ENCODE measurements around the gene PAGE2B.
"Not testable (repeated sequence)": the region's sequence is repeated elsewhere in the genome, so short reads cannot be mapped to it uniquely, and the experiment has no call there.

Gene PAGE2B, protein sequence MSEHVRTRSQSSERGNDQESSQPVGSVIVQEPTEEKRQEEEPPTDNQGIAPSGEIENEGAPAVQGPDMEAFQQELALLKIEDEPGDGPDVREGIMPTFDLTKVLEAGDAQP

DNA sequence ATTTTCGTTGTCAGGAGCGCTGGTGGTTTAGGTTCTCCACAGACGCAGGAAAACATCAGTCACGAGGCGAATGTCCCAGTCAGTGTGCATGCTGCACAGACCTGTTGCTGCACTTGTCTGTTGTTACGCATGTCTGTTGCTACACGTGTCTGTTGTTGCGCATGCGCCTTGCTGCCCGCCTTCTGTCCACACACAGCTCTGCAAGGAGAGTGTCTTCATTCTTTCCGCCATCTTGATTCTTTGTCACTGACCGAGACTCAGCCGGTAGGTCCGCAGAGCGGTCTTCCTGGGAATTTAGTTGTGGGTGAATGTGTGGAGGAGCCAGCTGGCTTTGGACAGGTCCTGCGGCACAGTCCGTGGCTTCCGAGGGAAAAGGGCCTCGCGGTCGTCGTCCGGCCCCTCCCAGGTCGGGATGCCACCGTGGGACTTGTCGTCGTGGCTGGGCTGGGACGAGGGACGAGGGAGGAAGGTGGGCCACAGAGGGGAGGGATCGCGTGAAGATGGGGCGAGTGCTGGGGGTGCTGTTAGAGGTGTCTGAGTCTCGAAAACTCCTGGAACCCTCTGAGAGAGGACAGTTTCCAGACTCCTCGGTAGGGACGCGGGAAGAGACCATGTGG is at the start of gene PAGE2B:
Gene PAGE2B (plus strand): TSS at position 180 of the 617 bp plus-strand sequence. CDS start 1,012 bp downstream, outside the sequence.
- no peak for DNase-seq

DNA sequence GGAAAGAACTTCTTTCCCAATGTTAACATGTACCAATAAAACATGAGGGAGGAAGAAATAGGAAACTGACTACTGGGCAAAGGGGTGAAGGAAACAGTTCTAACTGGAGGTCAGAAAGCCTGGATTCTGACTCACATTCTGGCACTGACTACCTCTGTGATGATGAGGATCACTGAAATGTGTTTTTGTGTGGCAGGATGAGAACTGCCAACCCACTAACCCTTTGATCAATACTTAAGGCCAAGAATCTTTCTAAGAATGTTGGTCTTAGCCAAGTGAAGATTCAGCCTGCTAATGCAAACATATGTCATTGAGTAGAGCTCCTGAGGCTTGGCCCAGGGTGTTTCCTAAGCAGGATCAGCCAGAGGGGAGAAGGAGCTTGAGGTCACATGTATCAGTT is 48.7 kb upstream of the PAGE2B start:
- DNase-seq, result no peak

DNA sequence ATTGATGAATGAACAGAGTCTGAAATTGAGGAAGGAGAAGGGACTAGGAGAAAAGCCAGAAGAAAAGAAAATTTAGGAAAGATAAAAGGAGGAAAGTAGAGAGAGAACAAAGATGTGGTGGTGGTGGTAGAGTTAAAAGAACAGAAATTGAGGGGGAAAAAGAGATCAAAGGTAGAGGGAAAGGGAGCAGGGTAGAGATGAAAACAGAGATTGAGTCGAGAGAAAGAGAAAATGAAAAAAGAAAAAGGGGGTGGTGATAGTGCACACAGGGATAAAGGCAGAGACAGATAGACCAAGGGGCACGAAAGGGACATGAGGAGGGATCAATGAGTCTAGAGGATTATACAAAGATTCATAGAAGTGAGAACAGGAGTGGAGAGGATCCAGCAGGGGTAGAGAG is 48.0 kb upstream of the PAGE2B start:
- DNase-seq, result no peak

DNA sequence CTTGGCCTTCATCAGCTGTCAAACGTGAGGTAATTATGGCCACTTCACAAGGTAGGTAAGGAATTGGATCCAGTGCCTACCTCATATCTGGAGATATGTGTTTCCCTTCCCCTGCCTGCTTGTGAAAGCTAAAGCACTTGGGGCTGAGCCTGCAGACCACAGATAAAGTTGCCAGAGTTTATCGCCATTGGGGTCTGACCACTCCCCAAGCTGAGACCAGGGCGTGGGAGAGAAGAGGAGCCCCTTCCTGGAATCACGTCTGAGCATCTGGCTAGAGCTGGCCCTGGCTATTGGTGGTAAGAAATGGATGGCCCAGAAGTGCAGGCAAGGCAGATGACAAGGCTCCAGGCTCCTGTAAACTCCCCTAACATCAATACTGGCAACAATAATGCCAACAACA is 46.8 kb upstream of the PAGE2B start:
- no peak for DNase-seq

DNA sequence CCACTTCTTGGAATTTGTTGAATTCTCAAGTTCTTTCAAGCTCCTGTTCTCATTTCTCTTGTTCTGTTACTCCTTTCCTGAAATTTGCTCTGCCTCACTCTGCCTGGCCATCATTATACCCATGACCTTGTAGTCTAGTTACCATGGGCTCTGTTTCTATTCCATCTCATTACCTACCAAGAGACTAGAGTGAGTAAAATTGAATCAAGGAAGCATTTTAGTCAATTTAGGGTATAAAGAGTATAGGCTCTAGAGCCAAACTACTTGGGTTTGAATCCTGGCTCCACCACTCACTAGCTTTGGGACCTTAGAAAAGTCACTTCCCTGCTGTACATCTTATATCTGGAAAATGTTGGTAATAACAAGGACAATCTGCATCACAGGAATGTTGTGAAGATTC is 46.2 kb upstream of the PAGE2B start:
- DNase-seq, result no peak

DNA sequence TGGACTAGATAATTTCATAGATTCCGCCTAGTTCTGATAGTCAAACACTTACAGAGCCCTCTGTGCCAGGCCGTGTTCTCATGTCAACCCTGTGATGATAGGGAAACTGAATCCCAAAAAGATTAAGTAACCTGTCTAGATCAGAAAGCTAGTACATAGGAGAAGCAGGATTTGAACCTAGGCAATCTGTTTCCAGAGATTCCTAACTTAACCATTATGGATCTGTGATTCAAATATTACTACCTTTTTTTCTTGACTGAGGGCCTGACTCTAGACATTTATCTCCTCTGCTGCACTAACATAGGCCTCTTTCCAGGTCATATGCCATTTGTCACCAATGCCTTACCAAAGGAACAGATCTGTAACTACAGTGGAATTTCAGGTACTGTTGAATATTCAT is 45.5 kb upstream of the PAGE2B start:
- no peak for DNase-seq

DNA sequence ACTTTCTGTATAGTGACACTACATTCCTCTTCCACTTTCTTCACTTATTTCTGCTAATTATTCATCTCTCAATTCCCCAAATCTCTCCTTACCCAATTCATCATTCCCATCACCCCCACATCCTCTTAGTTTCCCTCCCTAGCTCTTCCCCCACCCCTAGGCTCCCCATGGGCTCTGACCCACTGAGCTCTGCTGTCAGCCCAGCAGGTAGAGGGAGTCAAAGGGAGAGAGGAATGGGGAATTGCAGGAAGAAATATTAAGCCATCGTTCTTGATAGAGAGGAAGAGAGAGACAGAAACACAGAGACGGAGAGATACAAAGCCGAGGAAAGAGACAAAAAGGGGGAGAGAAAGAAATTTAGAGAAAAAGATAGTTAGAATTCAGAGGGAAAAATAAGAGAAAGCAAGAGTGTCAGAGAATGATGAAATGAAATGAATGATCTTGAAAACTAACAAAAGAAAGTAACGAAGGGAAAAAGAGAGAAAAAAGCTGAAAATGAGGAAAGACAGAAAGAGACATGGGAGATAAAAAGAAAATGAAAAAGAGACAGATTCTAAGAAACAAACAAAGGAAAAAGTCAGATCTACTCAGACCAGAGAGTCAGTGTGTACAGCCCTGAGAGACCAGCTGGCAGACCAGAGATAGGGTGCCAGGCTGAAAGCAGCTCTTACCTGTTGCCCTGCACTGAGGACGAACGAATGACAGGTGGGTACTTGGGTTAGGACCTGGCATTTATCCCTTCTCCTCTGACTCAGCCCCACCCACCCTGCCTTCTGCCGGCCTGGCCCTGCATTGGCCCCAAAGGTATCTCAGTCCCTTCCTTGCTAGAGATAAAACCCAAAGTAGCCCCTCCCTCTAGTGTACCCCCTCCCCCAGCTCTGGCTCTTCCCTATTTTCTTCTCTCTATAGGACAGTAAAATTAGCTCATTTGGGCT is 44.3 kb upstream of the PAGE2B start, which contains the start of gene ALAS2:
Gene ALAS2 (minus strand): TSS at position 707 of the 935 bp plus-strand sequence. CDS start 4,977 bp downstream, outside the sequence.
- no peak for DNase-seq

DNA sequence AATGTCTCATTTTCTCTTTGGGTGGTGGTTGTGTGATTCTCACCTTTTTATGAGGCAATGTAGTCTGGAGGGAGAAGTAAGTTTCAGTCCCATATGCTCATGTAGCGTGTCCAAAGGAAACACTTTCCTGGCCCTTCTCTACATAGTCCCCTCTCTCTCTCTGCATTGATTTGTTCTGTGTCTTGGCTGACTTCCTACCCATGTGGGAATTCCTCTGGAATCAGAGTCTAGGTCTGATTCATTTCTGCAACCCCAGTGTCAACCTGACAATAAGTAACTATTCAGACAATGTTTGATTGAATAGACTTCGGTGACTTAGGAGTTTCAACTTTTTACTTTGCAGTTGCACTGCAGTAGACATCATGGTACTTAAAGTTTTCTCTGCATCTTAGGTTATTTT is 41.4 kb upstream of the PAGE2B start:
- no peak for DNase-seq

DNA sequence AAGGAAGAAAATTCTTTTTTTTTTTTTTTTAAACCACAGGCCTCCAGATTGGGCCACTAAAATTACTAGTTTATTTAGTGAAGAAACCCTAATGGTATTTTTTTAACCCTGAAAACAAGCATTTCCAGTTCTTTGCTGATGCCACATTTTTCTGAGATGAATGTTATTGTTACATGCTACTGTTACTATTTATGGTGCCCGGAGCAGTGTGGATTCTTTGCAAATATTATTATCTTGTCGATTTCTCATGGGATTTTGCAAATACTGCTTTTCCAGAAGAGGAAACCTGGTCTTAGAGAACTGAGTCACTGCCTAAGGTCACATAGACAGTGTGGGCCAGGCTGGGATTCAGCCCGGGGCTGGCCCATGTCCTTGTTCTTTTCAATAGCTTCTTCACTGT is 35.4 kb upstream of the PAGE2B start:
- DNase-seq, result no peak

DNA sequence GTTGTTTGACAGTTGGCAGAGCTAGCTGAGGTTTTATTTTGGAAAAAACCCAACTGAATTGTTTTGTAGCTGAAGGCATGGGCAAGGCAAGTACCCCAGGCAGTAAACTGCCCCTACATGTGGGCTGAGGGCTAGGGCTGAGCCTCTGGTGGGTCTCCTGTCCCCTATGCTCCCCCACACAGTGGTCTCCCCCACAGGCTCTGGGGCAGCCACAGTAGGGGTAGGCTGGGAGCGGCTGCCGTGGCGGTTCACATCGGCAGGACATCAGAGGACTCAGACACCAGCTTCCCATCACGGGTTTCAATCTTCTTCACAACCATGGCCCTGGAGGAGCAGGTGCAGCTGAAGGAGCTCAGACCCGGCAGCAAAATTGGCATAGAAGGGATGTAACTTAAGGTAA is 33.3 kb upstream of the PAGE2B start:
- DNase-seq, result no peak

DNA sequence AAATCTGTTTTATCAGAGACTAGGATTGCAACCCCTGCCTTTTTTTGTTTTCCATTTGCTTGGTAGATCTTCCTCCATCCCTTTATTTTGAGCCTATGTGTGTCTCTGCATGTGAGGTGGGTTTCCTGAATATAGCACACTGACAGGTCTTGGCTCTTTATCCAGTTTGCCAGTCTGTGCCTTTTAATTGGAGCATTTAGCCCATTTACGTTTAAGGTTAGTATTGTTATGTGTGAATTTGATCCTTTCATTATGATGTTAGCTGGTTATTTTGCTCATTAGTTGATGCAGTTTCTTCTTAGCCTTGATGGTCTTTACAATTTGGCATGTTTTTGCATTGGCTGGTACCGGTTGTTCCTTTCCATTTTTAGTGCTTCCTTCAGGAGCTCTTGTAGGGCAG is 24.2 kb upstream of the PAGE2B start:
- not testable (repeated sequence) for DNase-seq

DNA sequence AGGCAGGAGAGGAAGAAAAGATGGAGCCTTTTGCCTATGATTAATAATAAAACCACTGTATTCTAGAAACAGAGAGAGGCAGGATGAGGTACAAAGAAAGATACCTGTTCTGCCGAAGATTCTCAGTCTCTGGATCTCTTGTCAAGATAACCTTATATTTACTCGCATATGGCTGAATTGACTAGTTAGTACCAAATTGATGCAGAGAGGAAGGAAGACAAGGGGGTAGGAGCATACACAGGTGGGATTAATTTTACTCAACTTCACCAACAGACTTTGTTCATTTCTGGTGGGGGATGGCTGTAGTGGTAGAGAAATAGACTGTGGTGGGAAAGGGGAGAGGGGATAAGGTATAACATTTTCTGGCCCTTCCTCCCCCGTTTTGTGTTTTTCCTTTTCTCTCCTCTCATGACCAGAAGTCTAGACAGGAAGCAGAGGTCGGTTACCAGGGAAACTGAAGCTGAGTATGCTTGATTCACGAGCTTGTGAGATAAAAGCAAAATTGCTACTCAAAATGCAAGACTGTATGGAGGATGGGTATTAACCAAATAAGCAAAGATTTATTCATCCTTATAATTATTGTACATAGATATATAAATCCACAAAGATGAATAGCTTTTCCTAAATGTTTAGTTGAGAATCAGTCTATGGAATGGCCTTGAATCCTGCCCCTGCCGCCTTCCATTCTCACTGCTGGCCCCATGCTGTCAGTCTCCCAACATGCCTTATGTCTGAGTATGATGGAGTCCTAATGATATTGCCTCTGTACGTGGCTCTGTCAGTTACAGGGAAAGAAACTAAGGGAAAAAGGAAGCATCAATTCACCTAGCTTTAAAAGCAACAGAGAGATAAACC is 17.8 kb upstream of the PAGE2B start:
- no peak for DNase-seq

DNA sequence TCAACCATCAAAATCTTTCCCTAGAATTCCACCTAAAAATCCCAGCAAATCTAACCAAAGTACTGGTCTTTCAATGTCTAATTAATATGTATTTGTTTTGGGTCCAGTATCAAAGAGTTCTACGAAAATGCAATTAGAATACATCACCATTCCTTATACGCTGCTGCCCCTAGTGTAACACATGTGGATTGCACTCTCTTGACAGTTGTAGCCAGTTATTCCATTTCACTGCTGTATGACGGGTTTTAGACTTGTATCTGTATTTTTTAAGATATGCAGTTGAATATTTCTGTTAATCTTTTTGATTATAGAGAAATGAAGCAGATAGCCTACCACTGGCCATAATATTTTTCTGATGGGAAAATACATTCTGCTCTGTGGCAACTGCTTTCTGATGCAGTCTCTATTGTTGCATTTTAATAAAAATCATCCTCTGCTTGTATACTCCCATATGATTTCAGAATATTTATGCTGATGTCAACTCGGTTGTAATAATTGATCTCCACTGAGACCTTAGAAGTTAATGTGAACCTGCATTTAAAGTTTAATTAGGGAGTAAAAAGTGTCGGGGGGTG is 17.1 kb upstream of the PAGE2B start:
- peak; percentile 2 for DNase-seq

DNA sequence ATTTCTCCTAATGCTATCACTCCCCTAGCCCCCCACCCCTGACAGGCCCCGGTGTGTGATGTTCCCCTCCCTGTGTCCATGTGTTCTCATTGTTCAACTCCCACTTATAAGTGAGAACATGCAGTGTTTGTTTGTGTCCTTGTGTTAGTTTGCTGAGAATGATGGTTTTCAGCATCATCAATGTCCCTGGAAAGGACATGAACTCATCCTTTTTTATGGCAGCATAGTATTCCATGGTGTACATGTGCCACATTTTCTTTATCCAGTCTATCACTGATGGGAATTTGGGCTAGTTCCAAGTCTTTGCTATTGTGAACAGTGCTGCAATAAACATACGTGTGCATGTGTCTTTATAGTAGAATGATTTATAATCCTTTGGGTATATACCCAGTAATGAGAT is 7.7 kb upstream of the PAGE2B start:
- not testable (repeated sequence) for DNase-seq

DNA sequence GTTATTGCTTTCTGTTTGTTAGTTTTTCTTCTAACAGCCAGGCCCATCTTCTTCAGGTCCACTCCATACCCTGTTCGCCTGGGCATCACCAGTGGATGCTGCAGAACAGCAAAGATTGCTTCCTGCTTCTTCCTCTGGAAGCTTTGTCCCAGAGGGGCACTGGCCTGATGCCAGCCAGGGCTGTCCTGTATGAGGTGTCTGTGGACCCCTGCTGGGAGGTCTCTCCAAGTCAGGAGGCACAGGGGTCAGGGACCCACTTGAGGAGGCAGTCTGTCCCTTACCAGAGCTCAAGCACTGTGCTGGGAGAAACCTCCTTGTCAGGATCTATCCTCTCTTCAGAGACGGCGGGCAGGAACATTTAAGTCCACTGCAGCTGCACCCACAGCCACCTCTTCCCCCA is 2.5 kb upstream of the PAGE2B start:
- no peak for DNase-seq

DNA sequence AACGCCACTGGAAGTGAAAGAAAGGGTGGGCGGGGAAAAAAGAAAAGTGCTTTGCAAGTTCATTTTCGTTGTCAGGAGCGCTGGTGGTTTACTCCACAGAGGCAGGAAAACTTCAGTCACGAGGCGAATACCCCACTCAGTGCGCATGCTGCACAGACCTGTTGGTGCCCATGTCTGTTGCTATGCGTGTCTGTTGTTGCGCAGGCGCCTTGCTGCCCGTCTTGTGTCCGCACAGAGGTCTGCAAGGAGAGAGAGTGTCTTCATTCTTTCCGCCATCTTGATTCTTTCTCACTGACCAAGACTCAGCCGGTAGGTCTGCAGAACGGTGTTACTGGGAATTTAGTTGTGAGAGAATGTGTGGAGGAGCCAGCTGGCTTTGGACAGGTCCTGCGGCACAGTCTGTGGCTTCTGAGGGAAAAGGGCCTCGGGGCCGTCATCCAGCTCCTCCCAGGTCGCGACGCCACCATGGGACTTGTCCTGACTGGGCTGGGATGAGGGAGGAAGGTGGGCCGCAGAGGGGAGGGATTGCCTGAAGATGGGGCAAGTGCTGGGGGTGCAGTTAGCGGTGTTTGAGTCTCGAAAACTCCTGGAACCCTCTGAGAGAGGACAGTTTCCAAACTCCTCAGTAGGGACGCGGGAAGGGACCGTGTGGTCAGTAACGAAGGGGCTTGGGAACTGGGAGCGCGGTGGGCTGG is 14.1 kb downstream of the PAGE2B start, which contains the start of gene PAGE2:
Gene PAGE2 (plus strand): TSS at position 224 of the 695 bp plus-strand sequence. CDS start 1,003 bp downstream, outside the sequence.
- DNase-seq, result no peak

DNA sequence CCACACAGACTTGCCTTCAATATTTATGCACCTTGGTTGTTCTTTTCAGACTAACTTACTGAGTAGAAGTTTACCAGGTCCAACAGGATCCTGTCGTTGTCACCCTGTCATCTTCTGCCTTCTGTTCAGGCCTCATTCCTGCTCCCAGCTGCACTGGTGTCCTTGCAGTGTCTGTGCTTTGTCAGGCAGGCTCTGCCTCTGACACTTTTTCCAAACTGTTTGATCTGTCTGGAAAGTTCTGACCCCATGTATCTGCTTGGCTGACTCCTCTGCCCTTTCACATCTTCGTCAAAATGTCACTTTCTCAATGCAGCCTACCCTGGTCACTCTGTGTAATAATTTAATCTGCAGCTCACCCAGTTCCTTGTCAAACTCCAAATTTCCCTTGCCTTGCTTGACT is 23.9 kb downstream of the PAGE2B start:
- DNase-seq, result no peak

DNA sequence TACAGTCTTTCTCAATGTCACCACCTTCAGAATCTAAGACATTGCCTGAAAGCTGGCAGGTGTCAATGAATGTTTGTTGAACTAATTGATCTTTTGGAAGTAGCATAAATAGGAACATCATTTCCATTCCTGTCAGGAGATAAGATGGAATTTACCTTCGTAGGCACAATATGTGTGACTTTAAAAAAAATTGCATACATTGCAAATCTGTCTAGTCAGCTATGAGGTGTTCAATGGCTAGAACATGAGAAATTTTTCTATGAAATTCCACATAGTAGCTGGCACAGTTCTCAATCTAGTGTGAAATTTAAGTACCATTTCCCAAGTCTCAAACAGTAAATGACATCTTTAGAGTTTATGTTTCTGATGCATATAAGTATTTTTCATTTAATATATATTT is 24.3 kb downstream of the PAGE2B start:
- no peak for DNase-seq

DNA sequence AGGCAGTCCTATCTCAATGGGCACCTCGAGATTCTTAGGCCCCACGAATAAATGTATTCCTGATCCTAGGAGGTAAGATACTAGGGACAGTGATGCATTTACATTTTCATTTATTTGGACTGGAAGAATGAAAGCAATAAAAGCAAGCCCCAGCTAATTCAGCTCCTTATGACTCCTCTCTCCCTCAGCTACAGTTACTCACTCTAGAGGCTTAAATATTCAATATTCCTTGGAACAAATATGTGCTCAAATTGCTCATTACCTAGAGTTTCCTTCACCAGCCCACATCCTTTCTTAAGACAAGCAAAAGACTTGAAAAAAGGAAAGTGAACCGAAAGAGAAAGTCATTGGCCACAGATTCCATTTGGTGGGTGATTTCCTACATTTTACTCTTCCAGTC is 27.9 kb downstream of the PAGE2B start:
- no peak for DNase-seq

DNA sequence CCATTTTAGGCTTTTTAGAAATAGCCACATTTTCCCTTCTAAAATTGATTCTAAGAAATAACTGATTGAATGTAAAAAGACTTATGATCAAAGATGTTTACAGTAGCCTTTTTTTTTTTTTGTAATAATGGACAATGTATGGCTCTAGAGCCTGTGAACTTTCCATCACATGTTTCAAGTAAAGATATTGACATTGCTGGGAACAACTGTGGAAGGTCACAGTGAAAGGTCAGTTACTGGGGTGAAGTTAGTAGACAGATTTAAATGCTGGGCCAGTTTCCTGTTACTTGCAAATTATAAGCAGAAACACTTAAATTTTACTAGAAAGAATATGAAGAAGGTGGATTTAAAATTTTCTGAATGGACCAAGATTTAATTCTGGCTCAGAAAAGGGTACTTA is 32.4 kb downstream of the PAGE2B start:
- no peak for DNase-seq

DNA sequence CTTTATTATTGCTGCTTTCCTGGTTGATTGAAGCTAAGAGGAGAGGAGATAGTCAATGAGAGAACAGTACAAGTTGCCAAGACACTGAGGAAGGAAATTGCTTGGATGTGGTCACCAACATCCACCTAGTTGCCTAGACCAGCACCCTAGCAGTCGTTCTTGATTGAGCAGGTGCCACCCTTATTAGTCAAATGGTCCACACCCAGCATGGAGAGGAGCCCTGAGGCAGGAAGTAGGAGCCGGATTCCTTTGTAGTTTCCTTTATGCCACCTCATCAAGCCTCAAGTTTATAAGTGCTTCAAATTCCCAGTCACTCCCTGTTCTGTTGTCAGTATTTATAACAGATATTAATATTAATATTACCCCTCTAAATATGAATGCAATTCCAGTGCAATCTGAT is 33.1 kb downstream of the PAGE2B start:
- no peak for DNase-seq

DNA sequence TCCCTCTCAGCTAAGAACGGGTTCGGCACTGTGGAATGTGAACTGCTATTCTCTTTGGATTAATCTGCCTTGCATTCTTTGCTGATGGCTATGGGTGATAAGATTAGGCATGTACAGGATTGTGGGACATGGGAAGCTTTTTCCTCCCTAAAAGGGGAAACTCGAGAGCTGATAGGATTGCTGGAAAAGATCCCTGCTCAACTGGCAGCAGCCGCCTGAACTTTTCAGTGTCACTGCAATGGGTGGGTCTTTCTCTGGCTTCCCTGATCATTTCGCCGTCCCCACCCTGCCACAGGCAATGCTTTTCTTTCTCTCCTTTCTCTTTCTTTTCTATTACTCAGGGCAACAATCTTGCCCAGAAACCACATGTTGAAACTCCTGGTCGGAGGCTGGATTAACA is 34.5 kb downstream of the PAGE2B start:
- DNase-seq, result no peak
